GM21390 (cell line): ENCODE measurements around the gene ABCC4.

Experiments used
- ATAC-seq: cut with Tn5 transposase; IDR thresholded peaks from one replicate; pipeline ENCODE4 v1.9.1; 2021; ENCODE audit not compliant: unreplicated experiment

The ABCC4 gene

GRCh38 chr13:95074820-95075219 lies 226.4 kb downstream of the ABCC4 start:
- ATAC-seq = no peak

- ATAC-seq = no peak
Observed at GRCh38 chr13:95073747-95074311, 227.4 kb downstream of the ABCC4 start.

- no peak for ATAC-seq
Observed at GRCh38 chr13:95067303-95067702, 233.9 kb downstream of the ABCC4 start.

- ATAC-seq = no peak
Observed at GRCh38 chr13:95060014-95060519, 241.2 kb downstream of the ABCC4 start.

GRCh38 chr13:95059306-95059705 lies 241.9 kb downstream of the ABCC4 start:
- no peak for ATAC-seq

GRCh38 chr13:95058680-95059079 lies 242.6 kb downstream of the ABCC4 start:
- ATAC-seq = no peak

GRCh38 chr13:95056266-95056665 lies 245.0 kb downstream of the ABCC4 start:
- ATAC-seq = no peak

- peak; percentile 66 for ATAC-seq
Observed at GRCh38 chr13:95050800-95051615, 250.2 kb downstream of the ABCC4 start.

- no peak for ATAC-seq
Observed at GRCh38 chr13:95049772-95050171, 251.5 kb downstream of the ABCC4 start.

GRCh38 chr13:95044452-95045205 lies 256.6 kb downstream of the ABCC4 start:
- ATAC-seq = no peak

GRCh38 chr13:95039415-95039814 lies 261.8 kb downstream of the ABCC4 start:
- no peak for ATAC-seq

- ATAC-seq = no peak
Observed at GRCh38 chr13:95038949-95039348, 262.3 kb downstream of the ABCC4 start.

- no peak for ATAC-seq
Observed at GRCh38 chr13:95035311-95036109, 265.7 kb downstream of the ABCC4 start.

GRCh38 chr13:95033890-95034289 lies 267.4 kb downstream of the ABCC4 start:
- peak; percentile 81 for ATAC-seq

GRCh38 chr13:95032121-95032520 lies 269.1 kb downstream of the ABCC4 start:
- ATAC-seq = no peak

- ATAC-seq = no peak
Observed at GRCh38 chr13:95030821-95031343, 270.4 kb downstream of the ABCC4 start.

- no peak for ATAC-seq
Observed at GRCh38 chr13:95027638-95028037, 273.6 kb downstream of the ABCC4 start.

- no peak for ATAC-seq
Observed at GRCh38 chr13:95025116-95025515, 276.1 kb downstream of the ABCC4 start.

- no peak for ATAC-seq
Observed at GRCh38 chr13:95023405-95023804, 277.8 kb downstream of the ABCC4 start.

- no peak for ATAC-seq
Observed at GRCh38 chr13:95020298-95020987, 280.8 kb downstream of the ABCC4 start.
